ENCODE data around the gene HES5. TPM values are rescaled to one million over a fixed set of nuclear protein-coding genes. Genes with fewer than 3 reads are reported as not detected.
A peak's percentile ranks its signal among the peaks of the same experiment; 100 is the strongest.

The HES5 gene
- total RNA-seq, 2 donors from 2014 or later: not detected

- H3K4me1 Mint-ChIP-seq: no peaks in the 10 kb centered on the region
These were observed 19.5 kb downstream of the HES5 start for GRCh38 chr1:2510366-2511155.

GRCh38 chr1:2509589-2509988 is 20.5 kb downstream of the HES5 start:
- no peak for ATAC-seq (replicated peaks)
- no peaks in the 10 kb centered on the region for H3K9me3 Mint-ChIP-seq
- H3K36me3 Mint-ChIP-seq (ENCODE audit: low read depth): peaks cover 41% of the 10 kb centered on the region
- H3K4me1 Mint-ChIP-seq: no peaks in the 10 kb centered on the region
- no peak overlapping the region for H3K27ac Mint-ChIP-seq
- H3K27me3 Mint-ChIP-seq: no peaks in the 10 kb centered on the region
- H3K4me3 Mint-ChIP-seq: no peak overlapping the region

More at GRCh38 chr1:2510366-2511155, 19.5 kb downstream of the HES5 start:
- ATAC-seq (replicated peaks): no peak
- Mint-ChIP-seq H3K27ac (no peak overlapping the region), H3K9me3 (no peaks in the 10 kb centered on the region), H3K36me3 (ENCODE audit: low read depth) (peaks cover 46% of the 10 kb centered on the region), H3K4me3 (no peak overlapping the region), H3K27me3 (no peaks in the 10 kb centered on the region)

- H3K4me1 Mint-ChIP-seq: no peaks in the 10 kb centered on the region
- H3K4me3 Mint-ChIP-seq: no peak overlapping the region
- H3K9me3 Mint-ChIP-seq: no peaks in the 10 kb centered on the region
- ATAC-seq (replicated peaks): no peak
- H3K27ac Mint-ChIP-seq: no peak overlapping the region
- peaks cover 39% of the 10 kb centered on the region for H3K36me3 Mint-ChIP-seq (ENCODE audit: low read depth)
- H3K27me3 Mint-ChIP-seq: no peaks in the 10 kb centered on the region
These were observed 21.3 kb downstream of the HES5 start for GRCh38 chr1:2508751-2509150.

GRCh38 chr1:2508180-2508579 is 21.9 kb downstream of the HES5 start:
- H3K4me1 Mint-ChIP-seq: no peaks in the 10 kb centered on the region
- peaks cover 34% of the 10 kb centered on the region for H3K36me3 Mint-ChIP-seq (ENCODE audit: low read depth)
- H3K27ac Mint-ChIP-seq: no peak overlapping the region
- H3K9me3 Mint-ChIP-seq: no peaks in the 10 kb centered on the region
- no peaks in the 10 kb centered on the region for H3K27me3 Mint-ChIP-seq
- no peak overlapping the region for H3K4me3 Mint-ChIP-seq
- ATAC-seq (replicated peaks): no peak

- Mint-ChIP-seq H3K36me3 (ENCODE audit: low read depth) (peaks cover 34% of the 10 kb centered on the region), H3K27ac (no peak overlapping the region), H3K4me3 (no peak overlapping the region), H3K9me3 (no peaks in the 10 kb centered on the region), H3K4me1 (no peaks in the 10 kb centered on the region), H3K27me3 (no peaks in the 10 kb centered on the region)
- ATAC-seq (replicated peaks): no peak
These were observed 22.3 kb downstream of the HES5 start for GRCh38 chr1:2507744-2508155.

- no peak overlapping the region for H3K27ac Mint-ChIP-seq
- peaks cover 29% of the 10 kb centered on the region for H3K36me3 Mint-ChIP-seq (ENCODE audit: low read depth)
- no peak overlapping the region for H3K4me3 Mint-ChIP-seq
- no peaks in the 10 kb centered on the region for H3K27me3 Mint-ChIP-seq
- H3K9me3 Mint-ChIP-seq: no peaks in the 10 kb centered on the region
- no peaks in the 10 kb centered on the region for H3K4me1 Mint-ChIP-seq
- ATAC-seq (replicated peaks): no peak
These were observed 23.0 kb downstream of the HES5 start for GRCh38 chr1:2506901-2507565.

GRCh38 chr1:2506007-2506860 is 23.8 kb downstream of the HES5 start:
- Mint-ChIP-seq H3K4me3 (no peak overlapping the region), H3K4me1 (no peaks in the 10 kb centered on the region), H3K36me3 (ENCODE audit: low read depth) (peaks cover 21% of the 10 kb centered on the region), H3K27me3 (no peaks in the 10 kb centered on the region), H3K27ac (no peak overlapping the region), H3K9me3 (no peaks in the 10 kb centered on the region)
- peak; percentile 4 for ATAC-seq (replicated peaks)

GRCh38 chr1:2505461-2505994 is 24.5 kb downstream of the HES5 start:
- no peaks in the 10 kb centered on the region for H3K4me1 Mint-ChIP-seq

GRCh38 chr1:2504949-2505272 is 25.2 kb downstream of the HES5 start:
- ATAC-seq (replicated peaks): no peak

More at GRCh38 chr1:2505461-2505994, 24.5 kb downstream of the HES5 start:
- ATAC-seq (replicated peaks): peak; percentile 13
- Mint-ChIP-seq H3K27me3 (no peaks in the 10 kb centered on the region), H3K27ac (no peak overlapping the region), H3K9me3 (no peaks in the 10 kb centered on the region), H3K4me3 (no peak overlapping the region), H3K36me3 (ENCODE audit: low read depth) (peaks cover 19% of the 10 kb centered on the region)

GRCh38 chr1:2504225-2504948 is 25.7 kb downstream of the HES5 start:
- peaks cover 5% of the 10 kb centered on the region for H3K4me1 Mint-ChIP-seq
- no peaks in the 10 kb centered on the region for H3K27me3 Mint-ChIP-seq
- H3K27ac Mint-ChIP-seq: no peak overlapping the region
- ATAC-seq (replicated peaks): no peak
- H3K36me3 Mint-ChIP-seq (ENCODE audit: low read depth): peaks cover 10% of the 10 kb centered on the region
- no peaks in the 10 kb centered on the region for H3K9me3 Mint-ChIP-seq
- H3K4me3 Mint-ChIP-seq: no peak overlapping the region

More at GRCh38 chr1:2504949-2505272, 25.2 kb downstream of the HES5 start:
- Mint-ChIP-seq H3K4me1 (peaks cover 5% of the 10 kb centered on the region), H3K4me3 (no peak overlapping the region), H3K27me3 (no peaks in the 10 kb centered on the region), H3K9me3 (no peaks in the 10 kb centered on the region), H3K27ac (no peak overlapping the region), H3K36me3 (ENCODE audit: low read depth) (peaks cover 12% of the 10 kb centered on the region)

GRCh38 chr1:2503554-2504224 is 26.4 kb downstream of the HES5 start:
- no peak for ATAC-seq (replicated peaks)

GRCh38 chr1:2502661-2503553 is 27.2 kb downstream of the HES5 start:
- no peak overlapping the region for H3K27ac Mint-ChIP-seq
- H3K4me1 Mint-ChIP-seq: peaks cover 5% of the 10 kb centered on the region
- no peaks in the 10 kb centered on the region for H3K9me3 Mint-ChIP-seq
- H3K27me3 Mint-ChIP-seq: no peaks in the 10 kb centered on the region
- H3K36me3 Mint-ChIP-seq (ENCODE audit: low read depth): no peaks in the 10 kb centered on the region
- no peak overlapping the region for H3K4me3 Mint-ChIP-seq
- ATAC-seq (replicated peaks): no peak

More at GRCh38 chr1:2503554-2504224, 26.4 kb downstream of the HES5 start:
- Mint-ChIP-seq H3K9me3 (no peaks in the 10 kb centered on the region), H3K27me3 (no peaks in the 10 kb centered on the region), H3K4me1 (peaks cover 5% of the 10 kb centered on the region), H3K27ac (no peak overlapping the region), H3K4me3 (no peak overlapping the region), H3K36me3 (ENCODE audit: low read depth) (peaks cover 3% of the 10 kb centered on the region)

GRCh38 chr1:2502210-2502609 is 27.9 kb downstream of the HES5 start:
- no peaks in the 10 kb centered on the region for H3K36me3 Mint-ChIP-seq (ENCODE audit: low read depth)
- peaks cover 5% of the 10 kb centered on the region for H3K4me1 Mint-ChIP-seq
- no peak overlapping the region for H3K4me3 Mint-ChIP-seq
- H3K27ac Mint-ChIP-seq: no peak overlapping the region
- H3K9me3 Mint-ChIP-seq: no peaks in the 10 kb centered on the region
- ATAC-seq (replicated peaks): no peak
- no peaks in the 10 kb centered on the region for H3K27me3 Mint-ChIP-seq

All from activated T-helper 17 cell treated with anti-CD3 and anti-CD28 coated beads, Interleukin-2, amount 50 U/mL, for 72 hours (primary cell).